AG10803 (cell line): ENCODE data around the gene SERPINA9.

ENCODE experiments used
- DNase-seq: peaks from one replicate; pipeline ENCODE4 v3.0.0; 2010; ENCODE audit warnings: low read depth
- H3K4me3 ChIP-seq: 2 replicates; pipeline ENCODE4 v1.5.1; 2011; ENCODE audit warnings: mild to moderate bottlenecking, low read length, control low read depth
- TF ChIP-seq, protein P1 (sequence below): conservative IDR thresholded peaks from 2 replicates; pipeline ENCODE4 v1.5.1; 2011; ENCODE audit warnings: mild to moderate bottlenecking, low read length, control low read depth, inconsistent platforms

The SERPINA9 gene

DNA sequence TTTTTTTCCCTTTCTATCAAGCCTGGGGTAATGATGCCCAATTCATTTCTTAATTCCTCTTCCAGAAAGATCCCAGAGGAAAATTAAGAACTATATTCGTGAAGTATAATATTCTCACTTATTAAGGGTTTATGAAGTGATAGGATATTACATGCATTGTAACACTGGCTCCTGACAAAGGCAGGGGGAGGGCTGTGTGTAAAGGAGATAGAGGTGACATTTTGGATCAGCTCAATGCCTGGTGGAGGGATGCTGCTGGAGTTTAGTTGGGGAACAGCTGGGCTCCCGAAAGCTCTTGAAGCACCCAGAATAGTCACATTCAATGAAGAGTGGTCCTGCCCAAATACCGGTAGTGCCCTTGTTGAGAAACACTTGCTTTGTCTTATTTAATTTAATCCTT, 24.2 kb downstream of the SERPINA9 start:
- DNase-seq, result no peak
- TF ChIP-seq, protein P1, sequence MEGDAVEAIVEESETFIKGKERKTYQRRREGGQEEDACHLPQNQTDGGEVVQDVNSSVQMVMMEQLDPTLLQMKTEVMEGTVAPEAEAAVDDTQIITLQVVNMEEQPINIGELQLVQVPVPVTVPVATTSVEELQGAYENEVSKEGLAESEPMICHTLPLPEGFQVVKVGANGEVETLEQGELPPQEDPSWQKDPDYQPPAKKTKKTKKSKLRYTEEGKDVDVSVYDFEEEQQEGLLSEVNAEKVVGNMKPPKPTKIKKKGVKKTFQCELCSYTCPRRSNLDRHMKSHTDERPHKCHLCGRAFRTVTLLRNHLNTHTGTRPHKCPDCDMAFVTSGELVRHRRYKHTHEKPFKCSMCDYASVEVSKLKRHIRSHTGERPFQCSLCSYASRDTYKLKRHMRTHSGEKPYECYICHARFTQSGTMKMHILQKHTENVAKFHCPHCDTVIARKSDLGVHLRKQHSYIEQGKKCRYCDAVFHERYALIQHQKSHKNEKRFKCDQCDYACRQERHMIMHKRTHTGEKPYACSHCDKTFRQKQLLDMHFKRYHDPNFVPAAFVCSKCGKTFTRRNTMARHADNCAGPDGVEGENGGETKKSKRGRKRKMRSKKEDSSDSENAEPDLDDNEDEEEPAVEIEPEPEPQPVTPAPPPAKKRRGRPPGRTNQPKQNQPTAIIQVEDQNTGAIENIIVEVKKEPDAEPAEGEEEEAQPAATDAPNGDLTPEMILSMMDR, result no peak
- H3K4me3 ChIP-seq, result no peak overlapping the region

DNA sequence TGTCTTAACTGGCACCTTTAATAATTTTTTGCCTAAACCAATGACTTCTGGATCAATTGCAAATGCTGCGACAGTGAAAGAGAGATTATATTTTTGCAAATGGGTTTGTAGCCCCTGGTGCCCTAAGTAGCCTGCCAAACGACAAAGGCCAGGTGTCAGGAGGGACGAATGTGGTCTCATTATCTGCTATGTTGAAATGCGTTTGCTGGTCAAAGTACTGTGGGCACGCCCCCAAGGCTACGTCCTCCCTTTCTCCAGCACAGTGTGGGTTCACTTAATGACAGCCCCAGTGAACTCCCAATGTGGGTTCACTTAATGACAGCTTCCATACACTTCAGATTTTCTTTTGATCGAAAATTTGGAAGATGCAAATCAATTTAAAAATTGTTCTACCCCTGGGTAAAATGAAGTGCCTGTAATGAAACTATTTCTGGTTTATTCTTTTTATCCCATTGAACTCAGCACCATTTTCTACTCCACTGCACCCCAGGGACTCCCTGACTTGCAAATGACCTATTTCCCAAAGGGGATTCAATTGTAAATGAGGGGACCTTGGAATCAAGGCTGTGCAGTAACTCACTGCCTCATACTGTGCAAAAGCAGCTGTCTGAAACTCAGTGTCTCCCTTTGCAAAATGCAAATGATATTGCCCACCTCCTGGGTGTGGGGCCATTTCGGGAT, 24.8 kb downstream of the SERPINA9 start:
- H3K4me3 ChIP-seq, result no peak overlapping the region
- no peak for DNase-seq

DNA sequence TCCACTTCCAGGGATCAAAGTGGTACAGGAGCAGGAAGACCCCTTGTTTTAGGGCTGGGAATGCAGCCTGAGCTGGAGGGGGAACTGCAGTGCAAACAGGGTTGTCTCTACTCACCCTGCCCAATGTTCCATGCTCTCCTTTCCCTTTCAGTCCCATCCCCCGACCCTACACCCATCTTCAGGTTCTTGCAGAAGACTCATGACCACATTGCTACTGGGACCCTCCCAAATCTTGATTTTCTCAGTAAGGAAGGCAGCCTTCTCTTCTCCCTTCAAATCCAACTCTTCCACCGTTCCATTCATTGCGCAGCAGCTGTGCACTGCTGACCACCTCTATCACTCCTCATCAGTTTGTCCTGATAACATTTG, 25.3 kb downstream of the SERPINA9 start:
- TF ChIP-seq, protein P1, result no peak
- no peak for DNase-seq
- no peak overlapping the region for H3K4me3 ChIP-seq

More for the DNA sequence above, 24.8 kb downstream of the SERPINA9 start:
- TF ChIP-seq, protein P1, result no peak

DNA sequence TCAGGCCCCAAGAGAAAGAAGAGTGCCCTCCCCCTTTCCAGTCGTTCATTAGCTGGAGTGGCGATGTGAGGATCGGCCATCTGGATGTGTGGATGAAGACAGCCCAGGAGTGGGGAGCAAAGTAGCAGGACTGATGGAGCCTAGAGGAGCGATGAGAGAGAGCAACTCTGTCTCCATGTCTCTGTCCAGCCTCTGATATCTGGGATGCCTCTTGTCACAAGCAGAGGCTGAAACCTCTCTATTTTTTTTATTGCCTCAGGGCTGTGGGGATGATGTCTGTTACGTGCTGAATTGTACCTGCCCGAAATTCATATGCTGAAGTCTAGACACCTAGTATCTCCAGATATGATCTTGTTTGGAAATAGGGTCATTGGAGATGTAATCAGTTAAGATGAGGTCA, 26.1 kb downstream of the SERPINA9 start:
- TF ChIP-seq, protein P1, result no peak
- DNase-seq, result no peak
- H3K4me3 ChIP-seq, result no peak overlapping the region

DNA sequence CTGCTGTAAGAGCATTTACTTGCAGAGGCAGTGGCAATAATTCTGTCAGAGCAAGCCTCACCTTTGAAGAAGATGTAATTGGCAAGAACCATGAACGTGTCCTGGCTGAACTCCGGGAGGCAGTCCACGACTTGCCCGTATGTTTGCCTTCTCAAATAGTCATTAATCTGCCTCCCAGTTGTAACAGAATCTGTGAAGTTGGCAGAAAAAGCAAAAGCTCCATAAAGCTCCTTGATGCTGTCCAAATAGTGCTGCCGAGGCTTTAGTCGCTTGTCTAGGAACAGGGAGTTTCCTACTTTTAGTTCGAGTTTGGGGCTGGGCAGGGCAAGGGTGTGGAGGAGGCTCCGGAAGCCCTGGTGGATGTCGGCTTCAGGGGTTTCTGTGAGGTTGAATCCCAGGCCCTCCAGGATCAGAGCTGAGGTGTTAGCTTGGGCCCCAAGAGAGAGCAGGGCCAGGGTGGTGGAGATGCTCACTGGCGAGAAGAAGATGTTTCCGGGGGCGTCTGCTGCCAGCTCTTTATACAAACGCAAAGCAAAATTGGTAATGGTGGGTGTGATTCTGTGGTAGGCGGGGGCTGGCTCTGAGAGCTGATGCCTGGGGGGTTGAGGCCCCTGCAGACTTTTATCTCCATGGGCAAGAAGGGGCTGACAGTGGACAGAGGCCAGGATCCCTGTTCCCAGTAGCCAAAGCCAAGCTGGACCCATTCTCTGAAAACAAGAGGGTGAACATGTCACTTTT, 27.8 kb downstream of the SERPINA9 start:
- no peak for DNase-seq
- TF ChIP-seq, protein P1, result no peak
- no peak overlapping the region for H3K4me3 ChIP-seq

DNA sequence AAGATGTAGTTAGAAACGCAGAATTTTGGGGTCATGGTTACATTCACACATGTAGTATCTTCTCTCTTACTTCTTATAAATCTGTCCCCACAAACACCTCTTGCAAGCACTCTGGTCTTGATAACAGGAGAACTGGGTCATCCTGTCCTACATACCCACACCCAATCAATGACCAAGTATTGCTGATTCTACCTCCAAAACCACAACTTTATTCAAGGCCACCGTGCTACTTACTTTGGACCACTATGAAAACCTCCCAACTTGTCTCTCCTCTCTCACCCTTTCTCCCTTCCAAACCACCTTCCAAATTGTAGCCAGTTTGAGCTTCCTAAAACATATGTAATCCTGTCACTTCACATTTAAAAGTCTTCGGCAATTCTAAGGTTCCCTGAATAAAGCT, 28.8 kb downstream of the SERPINA9 start:
- TF ChIP-seq, protein P1, result no peak
- H3K4me3 ChIP-seq, result no peak overlapping the region
- DNase-seq, result no peak

DNA sequence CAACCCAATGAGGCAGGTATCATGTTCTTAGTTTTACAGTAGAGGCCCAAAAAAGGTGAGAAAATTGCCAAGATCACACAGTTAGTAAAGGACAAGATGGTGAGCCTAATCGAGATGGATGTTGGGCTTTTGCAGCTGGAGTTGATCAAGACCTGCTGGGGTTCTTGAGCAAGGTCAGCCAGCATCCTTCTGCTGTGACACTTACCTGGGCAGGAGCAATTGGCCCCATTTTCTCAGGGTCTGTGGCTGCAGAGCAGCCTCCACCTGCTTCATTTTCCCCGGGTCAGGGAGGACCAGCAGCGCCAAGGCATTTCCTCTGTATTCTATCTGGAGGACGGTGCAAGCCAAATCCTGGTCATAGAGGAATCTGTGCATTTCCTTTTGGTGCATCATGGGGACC, 29.9 kb downstream of the SERPINA9 start:
- DNase-seq, result no peak
- no peak overlapping the region for H3K4me3 ChIP-seq
- TF ChIP-seq, protein P1, result no peak
